GM23338 (cell line): ENCODE results near the gene MEMO1. TPM values are rescaled to one million over a fixed set of nuclear protein-coding genes. Genes with fewer than 3 reads are reported as not detected.

Experiments
- ATAC-seq: fragments of 200-7000 bp; cut with Tn5 transposase; 3 replicates; pipeline ENCODE4 v1.9.1; 2020
- DNase-seq: peaks from one replicate; pipeline ENCODE4 v3.0.0-alpha.2; 2015; ENCODE audit warnings: low spot score
- H2AFZ ChIP-seq: fragments of 200-600 bp; sonication (generic); 2 replicates; pipeline ENCODE4 v1.8.0; 2016; ENCODE audit warnings: antibody characterized with exemption, mild to moderate bottlenecking, moderate library complexity
- H3F3A ChIP-seq: fragments of 200-600 bp; sonication (generic); replicated peaks from 2 replicates; pipeline ENCODE4 v1.8.0; 2017; ENCODE audit warnings: antibody characterized with exemption, mixed run types, low read depth
- H3K27ac ChIP-seq: fragments of 200-600 bp; sonication (generic); 2 replicates; pipeline ENCODE4 v1.6.1; 2016; ENCODE audit warnings: low read depth
- H3K27me3 ChIP-seq: fragments of 200-600 bp; sonication (generic); 2 replicates; pipeline ENCODE4 v1.8.0; 2016; ENCODE audit warnings: mild to moderate bottlenecking, mixed run types, moderate library complexity; ENCODE audit not compliant: insufficient read depth
- H3K36me3 ChIP-seq: fragments of 200-600 bp; sonication (generic); 2 replicates; pipeline ENCODE4 v1.8.0; 2016; ENCODE audit warnings: mild to moderate bottlenecking; ENCODE audit not compliant: insufficient read depth
- H3K4me1 ChIP-seq: fragments of 200-600 bp; sonication (generic); 2 replicates; pipeline ENCODE4 v1.8.0; 2016; ENCODE audit warnings: mild to moderate bottlenecking, moderate library complexity; ENCODE audit not compliant: insufficient read depth
- H3K4me2 ChIP-seq: fragments of 200-600 bp; sonication (generic); 2 replicates; pipeline ENCODE4 v1.7.1; 2017; ENCODE audit warnings: mixed run types
- H3K4me3 ChIP-seq: fragments of 200-600 bp; sonication (generic); 2 replicates; pipeline ENCODE4 v1.6.1; 2016; ENCODE audit warnings: mixed run types
- H3K79me2 ChIP-seq: fragments of 200-600 bp; sonication (generic); replicated peaks from 2 replicates; pipeline ENCODE4 v1.8.0; 2017; ENCODE audit warnings: mild to moderate bottlenecking; ENCODE audit not compliant: insufficient read depth
- H3K9me2 ChIP-seq: fragments of 200-600 bp; sonication (generic); 2 replicates; pipeline ENCODE4 v1.8.0; 2017; ENCODE audit not compliant: insufficient read depth
- H4K20me1 ChIP-seq: fragments of 200-600 bp; sonication (generic); replicated peaks from 2 replicates; pipeline ENCODE4 v1.8.0; 2017; ENCODE audit warnings: mild to moderate bottlenecking; ENCODE audit not compliant: insufficient read depth
- H3K27ac Mint-ChIP-seq: 2 replicates; pipeline ENCODE4 v1.8.0; 2020; ENCODE audit warnings: inconsistent platforms, mild to moderate bottlenecking, moderate library complexity, mixed read lengths
- H3K27me3 Mint-ChIP-seq: 3 replicates; pipeline ENCODE4 v1.8.0; 2022; ENCODE audit warnings: low read depth, mild to moderate bottlenecking, moderate library complexity, mixed read lengths, inconsistent platforms; ENCODE audit not compliant: insufficient read depth, poor library complexity
- H3K36me3 Mint-ChIP-seq: 3 replicates; pipeline ENCODE4 v1.8.0; 2021; ENCODE audit warnings: low read depth, mild to moderate bottlenecking, inconsistent platforms, moderate library complexity, mixed read lengths
- H3K4me1 Mint-ChIP-seq: 3 replicates; pipeline ENCODE4 v1.8.0; 2020; ENCODE audit warnings: mild to moderate bottlenecking, inconsistent platforms, mixed read lengths
- H3K4me3 Mint-ChIP-seq: 3 replicates; pipeline ENCODE4 v1.8.0; 2021; ENCODE audit warnings: moderate library complexity, mild to moderate bottlenecking, inconsistent platforms, mixed read lengths
- H3K9me3 Mint-ChIP-seq: 3 replicates; pipeline ENCODE4 v1.8.0; 2020; ENCODE audit warnings: moderate library complexity, mild to moderate bottlenecking, inconsistent platforms, mixed read lengths
- EZH2 ChIP-seq: fragments of 200-600 bp; sonication (generic); IDR thresholded peaks from one replicate; pipeline ENCODE4 v1.8.0; 2017; ENCODE audit warnings: antibody characterized with exemption, mild to moderate bottlenecking, low read depth; ENCODE audit not compliant: unreplicated experiment
- EZH2phosphoT487 ChIP-seq: fragments of 200-600 bp; sonication (generic); IDR thresholded peaks from one replicate; pipeline ENCODE4 v1.8.1; 2018; ENCODE audit warnings: antibody characterized with exemption; ENCODE audit not compliant: unreplicated experiment
- JUNB ChIP-seq: IDR thresholded peaks from one replicate; pipeline ENCODE4 v1.6.1; 2016; ENCODE audit warnings: antibody characterized with exemption; ENCODE audit not compliant: unreplicated experiment
- STAT1 ChIP-seq: IDR thresholded peaks from one replicate; pipeline ENCODE4 v1.6.1; 2016; ENCODE audit warnings: antibody characterized with exemption; ENCODE audit not compliant: unreplicated experiment
- ZNF462 ChIP-seq: fragments of 250-450 bp; sonication (Bioruptor Pico); IDR thresholded peaks from 2 replicates; pipeline ENCODE4 v1.5.0; 2020; ENCODE audit warnings: mild to moderate bottlenecking, moderate library complexity
- polyA plus RNA-seq: library from polyadenylated mRNA; unstranded; fragments of >200 nt; fragmentation: Nextera tagmentation; extraction: Ambion mirVana; gene quantifications from 2 replicates; pipeline ENCODE4 v1.2.1, GENCODE V29; 2016
- total RNA-seq: library from RNA; depleted of rRNA; stranded (reverse); fragments of >200 nt; shearing (Covaris generic); gene quantifications from 2 replicates; pipeline ENCODE4 v1.2.3, GENCODE V29; 2014
- TF ChIP-seq, protein P1 (sequence below): IDR thresholded peaks from one replicate; pipeline ENCODE4 v1.6.1; 2018; ENCODE audit warnings: antibody characterized with exemption; ENCODE audit not compliant: unreplicated experiment

MEMO1 gene
- total and polyA plus RNA-seq, 2 experiments from 2014 or later, result 39.1 to 67.0 TPM

DNA sequence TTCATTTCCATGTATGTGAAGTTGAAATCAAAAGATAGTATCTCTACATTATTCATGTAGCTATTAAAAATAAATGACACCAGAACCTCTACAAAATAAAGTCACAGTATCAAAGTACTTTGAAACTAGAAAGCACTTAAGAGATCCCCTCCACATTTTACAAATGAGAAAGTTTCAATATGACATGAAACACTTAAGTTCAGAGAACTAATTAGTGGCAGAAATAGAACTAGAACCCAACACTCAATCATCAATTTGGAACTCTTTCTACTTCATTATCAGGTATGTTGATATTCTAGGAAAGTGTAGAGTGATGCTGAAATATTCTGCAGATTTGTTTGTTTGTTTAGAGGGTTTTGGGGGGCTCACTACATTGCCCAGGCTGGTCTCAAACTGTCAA is 145.6 kb downstream of the MEMO1 start (continued):
- TF ChIP-seq ZNF462 (CRISPR knock-in tag) (no peak), JUNB (no peak), EZH2phosphoT487 (no peak), STAT1 (no peak), EZH2 (no peak)
- TF ChIP-seq, protein P1, sequence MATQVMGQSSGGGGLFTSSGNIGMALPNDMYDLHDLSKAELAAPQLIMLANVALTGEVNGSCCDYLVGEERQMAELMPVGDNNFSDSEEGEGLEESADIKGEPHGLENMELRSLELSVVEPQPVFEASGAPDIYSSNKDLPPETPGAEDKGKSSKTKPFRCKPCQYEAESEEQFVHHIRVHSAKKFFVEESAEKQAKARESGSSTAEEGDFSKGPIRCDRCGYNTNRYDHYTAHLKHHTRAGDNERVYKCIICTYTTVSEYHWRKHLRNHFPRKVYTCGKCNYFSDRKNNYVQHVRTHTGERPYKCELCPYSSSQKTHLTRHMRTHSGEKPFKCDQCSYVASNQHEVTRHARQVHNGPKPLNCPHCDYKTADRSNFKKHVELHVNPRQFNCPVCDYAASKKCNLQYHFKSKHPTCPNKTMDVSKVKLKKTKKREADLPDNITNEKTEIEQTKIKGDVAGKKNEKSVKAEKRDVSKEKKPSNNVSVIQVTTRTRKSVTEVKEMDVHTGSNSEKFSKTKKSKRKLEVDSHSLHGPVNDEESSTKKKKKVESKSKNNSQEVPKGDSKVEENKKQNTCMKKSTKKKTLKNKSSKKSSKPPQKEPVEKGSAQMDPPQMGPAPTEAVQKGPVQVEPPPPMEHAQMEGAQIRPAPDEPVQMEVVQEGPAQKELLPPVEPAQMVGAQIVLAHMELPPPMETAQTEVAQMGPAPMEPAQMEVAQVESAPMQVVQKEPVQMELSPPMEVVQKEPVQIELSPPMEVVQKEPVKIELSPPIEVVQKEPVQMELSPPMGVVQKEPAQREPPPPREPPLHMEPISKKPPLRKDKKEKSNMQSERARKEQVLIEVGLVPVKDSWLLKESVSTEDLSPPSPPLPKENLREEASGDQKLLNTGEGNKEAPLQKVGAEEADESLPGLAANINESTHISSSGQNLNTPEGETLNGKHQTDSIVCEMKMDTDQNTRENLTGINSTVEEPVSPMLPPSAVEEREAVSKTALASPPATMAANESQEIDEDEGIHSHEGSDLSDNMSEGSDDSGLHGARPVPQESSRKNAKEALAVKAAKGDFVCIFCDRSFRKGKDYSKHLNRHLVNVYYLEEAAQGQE, result no peak

- Histone ChIP-seq H3K79me2 (no peaks in the 10 kb centered on the region), H3K4me1 (no peaks in the 10 kb centered on the region), H3K27ac (no peak overlapping the region), H4K20me1 (no peaks in the 10 kb centered on the region; the same call in 1 of the 2 replicates), H3K4me2 (no peak overlapping the region), H3F3A (no peaks in the 10 kb centered on the region), H3K36me3 (no peaks in the 10 kb centered on the region), H3K4me3 (no peak overlapping the region), H3K27me3 (no peaks in the 10 kb centered on the region), H2AFZ (no peak overlapping the region), H3K9me2 (no peaks in the 10 kb centered on the region)
- no peaks in the 10 kb centered on the region for H3K9me3 Mint-ChIP-seq
- DNase-seq, result no peak
- H3K27ac Mint-ChIP-seq, result no peak overlapping the region
- H3K27me3 Mint-ChIP-seq, result peaks cover 3% of the 10 kb centered on the region
- no peaks in the 10 kb centered on the region; the same call in 2 of the 3 replicates for H3K4me1 Mint-ChIP-seq
- no peak for ATAC-seq
- no peak overlapping the region for H3K4me3 Mint-ChIP-seq
- H3K36me3 Mint-ChIP-seq, result no peaks in the 10 kb centered on the region
- TF ChIP-seq JUNB (no peak), ZNF462 (CRISPR knock-in tag) (no peak)
Observed at GRCh38 chr2:31863867-31864266, 146.9 kb downstream of the MEMO1 start.
